Measurements from ENCODE around the gene STK10. TPM values are rescaled to one million over a fixed set of nuclear protein-coding genes. Genes with fewer than 3 reads are reported as not detected.

The STK10 gene
- total RNA-seq, 1 experiment from 2014 or later, result 22.9 TPM

DNA sequence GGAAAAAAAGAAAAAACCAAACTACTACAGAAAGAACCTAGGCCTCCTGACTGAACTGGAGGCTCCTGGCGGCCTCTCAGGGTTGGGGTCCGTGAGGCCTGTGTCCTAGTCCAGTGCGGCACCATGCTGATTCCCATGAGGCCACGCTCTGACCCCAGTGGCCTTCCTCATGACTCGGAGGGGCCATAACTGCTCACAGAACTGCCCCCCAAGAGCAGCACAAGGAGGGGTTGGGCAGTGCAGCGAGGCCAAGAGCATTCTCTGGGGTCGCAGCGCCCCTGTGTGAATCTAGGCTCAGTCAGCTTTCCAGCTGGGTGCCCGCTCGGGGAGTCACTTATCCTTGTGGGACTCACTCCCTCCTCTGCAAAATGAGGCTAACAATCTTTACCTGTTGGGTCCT is 102.3 kb downstream of the STK10 start:
- H2AFZ ChIP-seq (ENCODE audit: low read depth, low read length, poor library complexity, severe bottlenecking), result no peak overlapping the region
- ChIA-PET RAD21 (ENCODE audit: low non-redundant PET in 1 of 2, low total read pairs in 2 of 2, uncharacterized antibody in 2 of 2, unreplicated experiment in 2 of 2) (no interaction called here), POLR2A (no interaction called here), CTCF (no interaction called here)
- no peaks in the 10 kb centered on the region for H3K36me3 ChIP-seq (ENCODE audit: control insufficient read depth in 1 of 2, insufficient read depth in 2 of 2, low read length in 2 of 2)
- H3K79me2 ChIP-seq (ENCODE audit: insufficient read depth, low read length), result no peaks in the 10 kb centered on the region
- no peaks in the 10 kb centered on the region for H3K27me3 ChIP-seq (ENCODE audit: insufficient read depth, low read length)
- no peak overlapping the region for H3K9ac ChIP-seq (ENCODE audit: low read length)
- intact Hi-C loops (cut with micrococcal nuclease), result no loop called here
- TF ChIP-seq POLR2AphosphoS5 (IDR thresholded peaks at IDR 0.05; ENCODE audit: low read depth, low read length) (no peak), SRF (IDR thresholded peaks at IDR 0.05; ENCODE audit: low read depth) (no peak), EGR1 (IDR thresholded peaks at IDR 0.05; ENCODE audit: low read depth) (no peak), ZFX (IDR thresholded peaks at IDR 0.05) (no peak), FOSL1 (IDR thresholded peaks at IDR 0.05; ENCODE audit: low read depth) (no peak), SIN3A (IDR thresholded peaks at IDR 0.05; ENCODE audit: low read depth) (no peak), CEBPB (IDR thresholded peaks at IDR 0.05; ENCODE audit: low read depth) (no peak), EZH2phosphoT487 (IDR thresholded peaks at IDR 0.05; ENCODE audit: borderline replicate concordance) (no peak), SP1 (IDR thresholded peaks at IDR 0.05; ENCODE audit: low read depth) (no peak), ELF1 (IDR thresholded peaks at IDR 0.05; ENCODE audit: borderline replicate concordance, low read depth) (no peak), YY1 (IDR thresholded peaks at IDR 0.05; ENCODE audit: extremely low read depth, insufficient replicate concordance, low read depth, low read length) (no peak)
- TF ChIP-seq, protein P1, sequence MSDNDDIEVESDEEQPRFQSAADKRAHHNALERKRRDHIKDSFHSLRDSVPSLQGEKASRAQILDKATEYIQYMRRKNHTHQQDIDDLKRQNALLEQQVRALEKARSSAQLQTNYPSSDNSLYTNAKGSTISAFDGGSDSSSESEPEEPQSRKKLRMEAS (IDR thresholded peaks at IDR 0.05), result no peak
- TF ChIP-seq, protein P2, sequence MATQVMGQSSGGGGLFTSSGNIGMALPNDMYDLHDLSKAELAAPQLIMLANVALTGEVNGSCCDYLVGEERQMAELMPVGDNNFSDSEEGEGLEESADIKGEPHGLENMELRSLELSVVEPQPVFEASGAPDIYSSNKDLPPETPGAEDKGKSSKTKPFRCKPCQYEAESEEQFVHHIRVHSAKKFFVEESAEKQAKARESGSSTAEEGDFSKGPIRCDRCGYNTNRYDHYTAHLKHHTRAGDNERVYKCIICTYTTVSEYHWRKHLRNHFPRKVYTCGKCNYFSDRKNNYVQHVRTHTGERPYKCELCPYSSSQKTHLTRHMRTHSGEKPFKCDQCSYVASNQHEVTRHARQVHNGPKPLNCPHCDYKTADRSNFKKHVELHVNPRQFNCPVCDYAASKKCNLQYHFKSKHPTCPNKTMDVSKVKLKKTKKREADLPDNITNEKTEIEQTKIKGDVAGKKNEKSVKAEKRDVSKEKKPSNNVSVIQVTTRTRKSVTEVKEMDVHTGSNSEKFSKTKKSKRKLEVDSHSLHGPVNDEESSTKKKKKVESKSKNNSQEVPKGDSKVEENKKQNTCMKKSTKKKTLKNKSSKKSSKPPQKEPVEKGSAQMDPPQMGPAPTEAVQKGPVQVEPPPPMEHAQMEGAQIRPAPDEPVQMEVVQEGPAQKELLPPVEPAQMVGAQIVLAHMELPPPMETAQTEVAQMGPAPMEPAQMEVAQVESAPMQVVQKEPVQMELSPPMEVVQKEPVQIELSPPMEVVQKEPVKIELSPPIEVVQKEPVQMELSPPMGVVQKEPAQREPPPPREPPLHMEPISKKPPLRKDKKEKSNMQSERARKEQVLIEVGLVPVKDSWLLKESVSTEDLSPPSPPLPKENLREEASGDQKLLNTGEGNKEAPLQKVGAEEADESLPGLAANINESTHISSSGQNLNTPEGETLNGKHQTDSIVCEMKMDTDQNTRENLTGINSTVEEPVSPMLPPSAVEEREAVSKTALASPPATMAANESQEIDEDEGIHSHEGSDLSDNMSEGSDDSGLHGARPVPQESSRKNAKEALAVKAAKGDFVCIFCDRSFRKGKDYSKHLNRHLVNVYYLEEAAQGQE (IDR thresholded peaks at IDR 0.05; ENCODE audit: low read depth), result no peak
- TF ChIP-seq, protein P3, sequence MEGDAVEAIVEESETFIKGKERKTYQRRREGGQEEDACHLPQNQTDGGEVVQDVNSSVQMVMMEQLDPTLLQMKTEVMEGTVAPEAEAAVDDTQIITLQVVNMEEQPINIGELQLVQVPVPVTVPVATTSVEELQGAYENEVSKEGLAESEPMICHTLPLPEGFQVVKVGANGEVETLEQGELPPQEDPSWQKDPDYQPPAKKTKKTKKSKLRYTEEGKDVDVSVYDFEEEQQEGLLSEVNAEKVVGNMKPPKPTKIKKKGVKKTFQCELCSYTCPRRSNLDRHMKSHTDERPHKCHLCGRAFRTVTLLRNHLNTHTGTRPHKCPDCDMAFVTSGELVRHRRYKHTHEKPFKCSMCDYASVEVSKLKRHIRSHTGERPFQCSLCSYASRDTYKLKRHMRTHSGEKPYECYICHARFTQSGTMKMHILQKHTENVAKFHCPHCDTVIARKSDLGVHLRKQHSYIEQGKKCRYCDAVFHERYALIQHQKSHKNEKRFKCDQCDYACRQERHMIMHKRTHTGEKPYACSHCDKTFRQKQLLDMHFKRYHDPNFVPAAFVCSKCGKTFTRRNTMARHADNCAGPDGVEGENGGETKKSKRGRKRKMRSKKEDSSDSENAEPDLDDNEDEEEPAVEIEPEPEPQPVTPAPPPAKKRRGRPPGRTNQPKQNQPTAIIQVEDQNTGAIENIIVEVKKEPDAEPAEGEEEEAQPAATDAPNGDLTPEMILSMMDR (IDR thresholded peaks at IDR 0.05 in 2 of 3, conservative IDR thresholded peaks at IDR 0.05 in 1 of 3; ENCODE audit: borderline replicate concordance in 1 of 3, insufficient read depth in 1 of 3, low read depth in 2 of 3, low read length in 2 of 3), result no peak
- H3K4me3 ChIP-seq (replicated peaks in 1 of 2; ENCODE audit: low read depth in 1 of 2, low read length in 2 of 2), result no peak overlapping the region
- H3K9me3 ChIP-seq (ENCODE audit: control insufficient read depth in 1 of 2, insufficient read depth in 1 of 2, low read depth in 1 of 2, low read length in 2 of 2), result no peaks in the 10 kb centered on the region
- H3K4me1 ChIP-seq (ENCODE audit: control insufficient read depth in 1 of 2, insufficient read depth in 2 of 2, low read length in 2 of 2), result no peaks in the 10 kb centered on the region
- H3K9me2 ChIP-seq (ENCODE audit: insufficient read depth), result no peaks in the 10 kb centered on the region
- DNase-seq (ENCODE audit: low read depth, low spot score), result no peak
- no peak for ATAC-seq
- no peak overlapping the region for H3K4me2 ChIP-seq (ENCODE audit: low read length)
- no TSS peak for BruUV-seq (replicated peaks)
- H3K27ac ChIP-seq (ENCODE audit: low read depth, low read length), result no peak overlapping the region
- H4K20me1 ChIP-seq (ENCODE audit: insufficient read depth), result no peaks in the 10 kb centered on the region
